SK-N-SH (cell line): ENCODE data around the gene SFXN1.

Experiments
- CTCF ChIP-seq: fragments of 200-600 bp; sonication (generic); IDR thresholded peaks from 2 replicates; pipeline ENCODE4 v1.6.1; 2017; ENCODE audit warnings: antibody characterized with exemption, mild to moderate bottlenecking, moderate library complexity
- ELF1 ChIP-seq: IDR thresholded peaks from 2 replicates; pipeline ENCODE4 v1.4.0; 2012
- EP300 ChIP-seq, 2 experiments: IDR thresholded peaks; 2 replicates each; pipeline versions ENCODE4 v1.4.0 to v1.6.1; 2012; ENCODE audit warnings: borderline replicate concordance in 1 of 2, low read depth in 1 of 2, low read length in 1 of 2
- EZH2phosphoT487 ChIP-seq: fragments of 200-600 bp; sonication (generic); IDR thresholded peaks from 2 replicates; pipeline ENCODE4 v1.6.1; 2017; ENCODE audit warnings: low read depth, mixed run types, mild to moderate bottlenecking, antibody characterized with exemption, moderate library complexity, borderline replicate concordance
- GABPA ChIP-seq: IDR thresholded peaks from 2 replicates; pipeline ENCODE4 v1.4.0; 2012; ENCODE audit warnings: low read depth, mild to moderate bottlenecking
- NRF1 ChIP-seq: IDR thresholded peaks from 2 replicates; pipeline ENCODE4 v1.6.1; 2012; ENCODE audit warnings: low read depth, mild to moderate bottlenecking, low read length
- POLR2AphosphoS5 ChIP-seq: IDR thresholded peaks from 2 replicates; pipeline ENCODE4 v1.6.1; 2012; ENCODE audit warnings: low read depth, low read length
- RAD21 ChIP-seq: IDR thresholded peaks from 2 replicates; pipeline ENCODE4 v1.6.1; 2012; ENCODE audit warnings: mild to moderate bottlenecking, low read length
- RCOR1 ChIP-seq: fragments of 150-350 bp; IDR thresholded peaks from 2 replicates; pipeline ENCODE4 v1.6.1; 2017; ENCODE audit warnings: antibody characterized with exemption, low read length
- TAF1 ChIP-seq: IDR thresholded peaks from 2 replicates; pipeline ENCODE4 v1.6.1; 2012; ENCODE audit warnings: low read depth, mild to moderate bottlenecking, low read length, moderate library complexity, borderline replicate concordance
- TCF12 ChIP-seq: IDR thresholded peaks from 2 replicates; pipeline ENCODE4 v1.4.0; 2012
- YY1 ChIP-seq: IDR thresholded peaks from 2 replicates; pipeline ENCODE4 v1.4.0; 2012; ENCODE audit warnings: low read depth, mild to moderate bottlenecking
- TF ChIP-seq, protein P1 (sequence below): fragments of 150-350 bp; IDR thresholded peaks from 2 replicates; pipeline ENCODE4 v1.6.1; 2017; ENCODE audit warnings: antibody characterized with exemption, low read length, low read depth, borderline replicate concordance

DNA sequence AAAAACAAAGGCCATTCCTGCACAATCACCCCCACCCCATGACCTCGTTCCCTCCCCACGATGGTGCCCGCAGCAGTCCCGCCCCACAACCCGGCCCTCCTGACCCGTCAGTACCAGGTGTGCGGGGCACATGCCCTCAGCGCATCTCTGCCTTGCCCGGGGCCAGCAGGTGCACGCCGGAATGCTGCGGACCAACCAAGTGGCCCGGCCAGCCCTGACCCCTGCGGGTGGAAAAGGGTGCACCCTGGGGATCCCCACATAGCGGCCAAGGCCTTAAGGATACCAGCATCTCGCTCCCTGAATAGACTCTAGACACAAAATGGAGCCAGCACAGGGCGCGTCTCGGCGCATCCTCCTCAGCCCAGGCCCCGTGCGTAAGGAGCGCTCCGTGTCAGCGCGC lies 6.0 kb downstream of the SFXN1 start:
- TF ChIP-seq EP300 (IDR thresholded peaks at IDR 0.05; ENCODE audit: borderline replicate concordance in 1 of 2, low read depth in 1 of 2, low read length in 1 of 2), result no peak
- TF ChIP-seq ELF1, result no peak
- TF ChIP-seq TAF1, result no peak
- no peak for TF ChIP-seq GABPA
- no peak for TF ChIP-seq EZH2phosphoT487
- no peak for TF ChIP-seq CTCF
- TF ChIP-seq TCF12, result no peak
- TF ChIP-seq, protein P1, sequence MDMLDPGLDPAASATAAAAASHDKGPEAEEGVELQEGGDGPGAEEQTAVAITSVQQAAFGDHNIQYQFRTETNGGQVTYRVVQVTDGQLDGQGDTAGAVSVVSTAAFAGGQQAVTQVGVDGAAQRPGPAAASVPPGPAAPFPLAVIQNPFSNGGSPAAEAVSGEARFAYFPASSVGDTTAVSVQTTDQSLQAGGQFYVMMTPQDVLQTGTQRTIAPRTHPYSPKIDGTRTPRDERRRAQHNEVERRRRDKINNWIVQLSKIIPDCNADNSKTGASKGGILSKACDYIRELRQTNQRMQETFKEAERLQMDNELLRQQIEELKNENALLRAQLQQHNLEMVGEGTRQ, result no peak
- no peak for TF ChIP-seq POLR2AphosphoS5
- no peak for TF ChIP-seq RAD21
- TF ChIP-seq RCOR1, result no peak
- TF ChIP-seq YY1, result no peak
- TF ChIP-seq NRF1, result no peak
